Measurements from ENCODE around the gene CIDEB. TPM values are rescaled to one million over a fixed set of nuclear protein-coding genes. Genes with fewer than 3 reads are reported as not detected.

Gene CIDEB
- total and polyA plus RNA-seq, 2 of the 13 experiments (the other 11 are each of a cell fraction or from before 2014, with no cell fraction given): 35.8 to 110 TPM

- TF ChIP-seq PRDM10 (CRISPR knock-in tag; IDR thresholded peaks at IDR 0.05; ENCODE audit: low read depth): 0 out of 2 replicates have a peak, but pooled peaks have one; percentile 76
- peak; percentile 88 for TF ChIP-seq ARID4A (CRISPR knock-in tag; IDR thresholded peaks at IDR 0.05; ENCODE audit: borderline replicate concordance)
- TF ChIP-seq ZNF614 (CRISPR knock-in tag; IDR thresholded peaks at IDR 0.05; ENCODE audit: borderline replicate concordance): peak; percentile 52; the same call in 1 of the 2 replicates
- TF ChIP-seq BCL6 (CRISPR knock-in tag; IDR thresholded peaks at IDR 0.05): peak; percentile 8
- peak; percentile 87; the same call in 1 of the 2 replicates for TF ChIP-seq YEATS2 (CRISPR knock-in tag; IDR thresholded peaks at IDR 0.05; ENCODE audit: borderline replicate concordance)
- no peak for TF ChIP-seq HNRNPH1 (optimal IDR thresholded peaks at IDR 0.05; ENCODE audit: low read depth, low read length)
- TF ChIP-seq AKAP8 (CRISPR knock-in tag; IDR thresholded peaks at IDR 0.05): peak; percentile 81
- TF ChIP-seq ARNT2 (CRISPR knock-in tag; IDR thresholded peaks at IDR 0.05; ENCODE audit: low read depth): peak; percentile 72; the same call in 1 of the 2 replicates
- TF ChIP-seq FOSL2 (CRISPR knock-in tag; IDR thresholded peaks at IDR 0.05): peak; percentile 57; the same call in 1 of the 2 replicates
- peak; percentile 92 for TF ChIP-seq HINFP (CRISPR knock-in tag; IDR thresholded peaks at IDR 0.05; ENCODE audit: low read depth)
- peak; percentile 83 for TF ChIP-seq ARNTL (CRISPR knock-in tag; IDR thresholded peaks at IDR 0.05)
- TF ChIP-seq ZNF350 (CRISPR knock-in tag; IDR thresholded peaks at IDR 0.05; ENCODE audit: borderline replicate concordance, low read depth): peak; percentile 99
- peak; percentile 97 for TF ChIP-seq ZIK1 (CRISPR knock-in tag; IDR thresholded peaks at IDR 0.05; ENCODE audit: borderline replicate concordance, low read depth)
- no peak for TF ChIP-seq RFXAP (CRISPR knock-in tag; IDR thresholded peaks at IDR 0.05; ENCODE audit: borderline replicate concordance)
- peak; percentile 99 for TF ChIP-seq ZNF343 (CRISPR knock-in tag; IDR thresholded peaks at IDR 0.05)
- TF ChIP-seq USF2 (IDR thresholded peaks at IDR 0.05; ENCODE audit: low read depth, low read length): no peak
- TF ChIP-seq USF2 (CRISPR knock-in tag; IDR thresholded peaks at IDR 0.05; ENCODE audit: borderline replicate concordance): no peak
Measured at GRCh38 chr14:24332268-24332993, 24.7 kb upstream of the CIDEB start (continued).

All from HepG2 (cell line).